HG03175 (cell line): Measurements from ENCODE around the gene RREB1.

Experiments used
- ATAC-seq: cut with Tn5 transposase; IDR thresholded peaks from one replicate; pipeline ENCODE4 v1.9.1; 2021; ENCODE audit warnings: mild to moderate bottlenecking, moderate library complexity; ENCODE audit not compliant: unreplicated experiment

RREB1 gene

GRCh38 chr6:7124114-7124513 is 16.4 kb downstream of the RREB1 start:
- no peak for ATAC-seq

- ATAC-seq, result no peak
Measured at GRCh38 chr6:7124636-7125035, 16.9 kb downstream of the RREB1 start.

- no peak for ATAC-seq
Measured at GRCh38 chr6:7125290-7125689, 17.5 kb downstream of the RREB1 start.

GRCh38 chr6:7126754-7127153 is 19.0 kb downstream of the RREB1 start:
- no peak for ATAC-seq

GRCh38 chr6:7127680-7128079 is 19.9 kb downstream of the RREB1 start:
- no peak for ATAC-seq

GRCh38 chr6:7129360-7129759 is 21.6 kb downstream of the RREB1 start:
- no peak for ATAC-seq

- no peak for ATAC-seq
Measured at GRCh38 chr6:7129784-7130569, 22.2 kb downstream of the RREB1 start.

GRCh38 chr6:7131390-7131789 is 23.6 kb downstream of the RREB1 start:
- ATAC-seq, result no peak

- ATAC-seq, result no peak
Measured at GRCh38 chr6:7132398-7133035, 24.8 kb downstream of the RREB1 start.

- no peak for ATAC-seq
Measured at GRCh38 chr6:7134999-7135745, 27.4 kb downstream of the RREB1 start.

GRCh38 chr6:7135755-7136154 is 28.0 kb downstream of the RREB1 start:
- ATAC-seq, result no peak

GRCh38 chr6:7136859-7137334 is 29.1 kb downstream of the RREB1 start:
- peak; percentile 49 for ATAC-seq

GRCh38 chr6:7137335-7138045 is 29.7 kb downstream of the RREB1 start:
- peak; percentile 47 for ATAC-seq

- ATAC-seq, result no peak
Measured at GRCh38 chr6:7138046-7138531, 30.3 kb downstream of the RREB1 start.

- ATAC-seq, result peak; percentile 27
Measured at GRCh38 chr6:7138921-7139358, 31.2 kb downstream of the RREB1 start.

GRCh38 chr6:7139835-7140470 is 32.2 kb downstream of the RREB1 start:
- no peak for ATAC-seq

- peak; percentile 66 for ATAC-seq
Measured at GRCh38 chr6:7140631-7141378, 33.0 kb downstream of the RREB1 start.

GRCh38 chr6:7142228-7142801 is 34.6 kb downstream of the RREB1 start:
- no peak for ATAC-seq

GRCh38 chr6:7142918-7143475 is 35.2 kb downstream of the RREB1 start:
- no peak for ATAC-seq
